ENCODE results near the gene SLC6A4. TPM values are rescaled to one million over a fixed set of nuclear protein-coding genes. Genes with fewer than 3 reads are reported as not detected.
A peak's percentile ranks its signal among the peaks of the same experiment; 100 is the strongest.

SLC6A4 gene
- total and polyA plus RNA-seq, 2 experiments from 2014 or later: 0.06 to 0.14 TPM

GRCh38 chr17:30238003-30238344 is 2.5 kb upstream of the SLC6A4 start:
- peaks cover 62% of the 10 kb centered on the region for H3K27me3 Mint-ChIP-seq (ENCODE audit: insufficient read depth, low read depth, poor library complexity)

More at GRCh38 chr17:30238003-30238344, 2.5 kb upstream of the SLC6A4 start:
- H2AFZ ChIP-seq: peak overlapping the region; percentile 95
- H3K4me2 ChIP-seq: peak overlapping the region; percentile 92
- no peaks in the 10 kb centered on the region for H3F3A ChIP-seq (replicated peaks; ENCODE audit: low read depth)
- peak overlapping the region; percentile 66 for H3K4me3 ChIP-seq
- no peaks in the 10 kb centered on the region for H3K79me2 ChIP-seq (replicated peaks; ENCODE audit: insufficient read depth)
- H3K36me3 ChIP-seq (ENCODE audit: insufficient read depth): no peaks in the 10 kb centered on the region
- peaks cover 27% of the 10 kb centered on the region for H3K4me1 ChIP-seq (ENCODE audit: insufficient read depth)
- H3K27ac Mint-ChIP-seq: no peak overlapping the region
- no peaks in the 10 kb centered on the region for H3K9me2 ChIP-seq (ENCODE audit: insufficient read depth)
- peaks cover 26% of the 10 kb centered on the region for H3K4me1 Mint-ChIP-seq
- no peak for DNase-seq (ENCODE audit: low spot score)
- peak overlapping the region; percentile 74 for H3K4me3 Mint-ChIP-seq
- H4K20me1 ChIP-seq (replicated peaks; ENCODE audit: insufficient read depth): no peaks in the 10 kb centered on the region
- H3K9me3 Mint-ChIP-seq: peaks cover 9% of the 10 kb centered on the region
- H3K27ac ChIP-seq (ENCODE audit: low read depth): no peak overlapping the region
- TF ChIP-seq EZH2 (IDR thresholded peaks at IDR 0.05; ENCODE audit: low read depth, unreplicated experiment) (no peak), ZNF114 (CRISPR knock-in tag; IDR thresholded peaks at IDR 0.05) (no peak), ZNF462 (CRISPR knock-in tag; IDR thresholded peaks at IDR 0.05) (no peak), EZH2phosphoT487 (IDR thresholded peaks at IDR 0.05; ENCODE audit: unreplicated experiment) (no peak), CTCF (conservative IDR thresholded peaks at IDR 0.05; ENCODE audit: low read depth in 2 of 2) (no peak), STAT1 (IDR thresholded peaks at IDR 0.05; ENCODE audit: unreplicated experiment) (no peak), ZNF331 (CRISPR knock-in tag; IDR thresholded peaks at IDR 0.05; ENCODE audit: low read depth) (no peak), CREB1 (CRISPR knock-in tag; IDR thresholded peaks at IDR 0.05; ENCODE audit: low read depth) (no peak), ETS1 (IDR thresholded peaks at IDR 0.05) (no peak), POLR2AphosphoS5 (IDR thresholded peaks at IDR 0.05; ENCODE audit: low read depth) (no peak), REST (IDR thresholded peaks at IDR 0.05; ENCODE audit: unreplicated experiment) (no peak), JUNB (IDR thresholded peaks at IDR 0.05; ENCODE audit: unreplicated experiment) (no peak), NANOG (IDR thresholded peaks at IDR 0.05; ENCODE audit: borderline replicate concordance) (no peak)
- H3K27me3 ChIP-seq (ENCODE audit: insufficient read depth): peaks cover 69% of the 10 kb centered on the region
- peaks cover 5% of the 10 kb centered on the region; the same call in 2 of the 3 replicates for H3K36me3 Mint-ChIP-seq (ENCODE audit: low read depth)
- ATAC-seq: no peak
